Left kidney (tissue), 8 donors: ENCODE results near the gene PRR32. TPM values are rescaled to one million over a fixed set of nuclear protein-coding genes. Genes with fewer than 3 reads are reported as not detected.
A peak's percentile ranks its signal among the peaks of the same experiment; 100 is the strongest.
"Not testable (repeated sequence)": the region's sequence is repeated elsewhere in the genome, so short reads cannot be mapped to it uniquely, and the experiment has no call there.

ENCODE experiments used
- DNase-seq: peaks from one replicate; pipeline ENCODE4 v3.0.0-alpha.2; 2013
- long read RNA-seq, 8 donors: transcript quantifications; one replicate each; lab custom pipeline, GENCODE V29; 2026
- polyA plus RNA-seq: library from polyadenylated mRNA; unstranded; fragments of 120-200 nt; gene quantifications from one replicate; pipeline ENCODE4 v1.2.1, GENCODE V29; 2013; ENCODE audit not compliant: insufficient read length

The PRR32 gene
- polyA plus RNA-seq = not detected
- long read RNA-seq, donor 1 = 0 reads
- long read RNA-seq, donor 2 = 0 reads
- long read RNA-seq, donor 3 = 0 reads
- long read RNA-seq, donor 4 = 0 reads
- long read RNA-seq, donor 5 = 0 reads
- long read RNA-seq, donor 6 = 0 reads
- long read RNA-seq, donor 7 = 0 reads
- long read RNA-seq, donor 8 = 0 reads

- no peak for DNase-seq
Measured at GRCh38 chrX:126819429-126819828, at the start of gene PRR32. Gene PRR32 (plus strand): TSS chrX:126819729. CDS start chrX:126819844, 115 bp downstream.

GRCh38 chrX:126770179-126770578, 49.4 kb upstream of the PRR32 start:
- DNase-seq = peak; percentile 10

- no peak for DNase-seq
Measured at GRCh38 chrX:126785539-126785938, 34.0 kb upstream of the PRR32 start.

- no peak for DNase-seq
Measured at GRCh38 chrX:126799059-126799458, 20.5 kb upstream of the PRR32 start.

GRCh38 chrX:126806784-126807183, 12.7 kb upstream of the PRR32 start:
- not testable (repeated sequence) for DNase-seq

GRCh38 chrX:126815806-126816205, 3.7 kb upstream of the PRR32 start:
- no peak for DNase-seq

- no peak for DNase-seq
Measured at GRCh38 chrX:126820700-126821420, 1.3 kb downstream of the PRR32 start.

- no peak for DNase-seq
Measured at GRCh38 chrX:126824338-126825007, 4.9 kb downstream of the PRR32 start.

GRCh38 chrX:126825566-126826193, 6.2 kb downstream of the PRR32 start:
- DNase-seq = no peak

GRCh38 chrX:126836186-126836585, 16.7 kb downstream of the PRR32 start:
- no peak for DNase-seq

- DNase-seq = no peak
Measured at GRCh38 chrX:126847143-126847542, 27.6 kb downstream of the PRR32 start.

- no peak for DNase-seq
Measured at GRCh38 chrX:126855839-126856524, 36.5 kb downstream of the PRR32 start.
